Fibroblast of villous mesenchyme (primary cell): ENCODE measurements around the gene FRY. TPM values are rescaled to one million over a fixed set of nuclear protein-coding genes. Genes with fewer than 3 reads are reported as not detected.

Source experiments
- DNase-seq: peaks from one replicate; pipeline ENCODE4 v3.0.0-alpha.2; 2010; ENCODE audit warnings: low read depth
- H3K4me3 ChIP-seq: 2 replicates; pipeline ENCODE4 v1.5.1; 2011; ENCODE audit warnings: low read depth, mild to moderate bottlenecking, low read length
- total RNA-seq: library from RNA; depleted of rRNA; stranded (reverse); fragments of >200 nt; gene quantifications from 2 replicates; pipeline ENCODE4 v1.2.3, GENCODE V29; 2012
- TF ChIP-seq, protein P1 (sequence below): IDR thresholded peaks from 2 replicates; pipeline ENCODE4 v1.5.1; 2012; ENCODE audit warnings: low read depth, mild to moderate bottlenecking, low read length; ENCODE audit not compliant: insufficient read depth

FRY gene
- total RNA-seq, 1 donor, result 27.2 TPM

DNA sequence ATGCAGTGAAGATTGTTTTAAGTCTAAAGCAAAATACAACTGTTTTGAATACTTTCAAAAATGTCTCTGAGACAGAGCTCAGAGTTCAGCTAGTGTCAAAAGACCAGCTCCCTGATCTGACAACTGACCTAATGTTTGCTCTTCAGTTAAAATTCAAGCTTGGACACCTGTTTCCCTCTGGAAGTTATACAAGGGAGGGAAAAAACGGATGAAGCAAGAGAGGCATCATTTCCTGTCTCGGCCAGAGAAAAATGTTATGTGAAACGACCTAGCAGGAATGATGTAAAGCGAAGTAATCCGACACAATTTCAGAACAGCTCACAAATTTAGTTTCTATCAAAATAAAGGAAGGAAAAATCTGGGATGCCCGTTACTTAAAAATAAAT is 224.1 kb downstream of the FRY start:
- TF ChIP-seq, protein P1, sequence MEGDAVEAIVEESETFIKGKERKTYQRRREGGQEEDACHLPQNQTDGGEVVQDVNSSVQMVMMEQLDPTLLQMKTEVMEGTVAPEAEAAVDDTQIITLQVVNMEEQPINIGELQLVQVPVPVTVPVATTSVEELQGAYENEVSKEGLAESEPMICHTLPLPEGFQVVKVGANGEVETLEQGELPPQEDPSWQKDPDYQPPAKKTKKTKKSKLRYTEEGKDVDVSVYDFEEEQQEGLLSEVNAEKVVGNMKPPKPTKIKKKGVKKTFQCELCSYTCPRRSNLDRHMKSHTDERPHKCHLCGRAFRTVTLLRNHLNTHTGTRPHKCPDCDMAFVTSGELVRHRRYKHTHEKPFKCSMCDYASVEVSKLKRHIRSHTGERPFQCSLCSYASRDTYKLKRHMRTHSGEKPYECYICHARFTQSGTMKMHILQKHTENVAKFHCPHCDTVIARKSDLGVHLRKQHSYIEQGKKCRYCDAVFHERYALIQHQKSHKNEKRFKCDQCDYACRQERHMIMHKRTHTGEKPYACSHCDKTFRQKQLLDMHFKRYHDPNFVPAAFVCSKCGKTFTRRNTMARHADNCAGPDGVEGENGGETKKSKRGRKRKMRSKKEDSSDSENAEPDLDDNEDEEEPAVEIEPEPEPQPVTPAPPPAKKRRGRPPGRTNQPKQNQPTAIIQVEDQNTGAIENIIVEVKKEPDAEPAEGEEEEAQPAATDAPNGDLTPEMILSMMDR, result no peak
- no peak for DNase-seq
- no peak overlapping the region for H3K4me3 ChIP-seq

DNA sequence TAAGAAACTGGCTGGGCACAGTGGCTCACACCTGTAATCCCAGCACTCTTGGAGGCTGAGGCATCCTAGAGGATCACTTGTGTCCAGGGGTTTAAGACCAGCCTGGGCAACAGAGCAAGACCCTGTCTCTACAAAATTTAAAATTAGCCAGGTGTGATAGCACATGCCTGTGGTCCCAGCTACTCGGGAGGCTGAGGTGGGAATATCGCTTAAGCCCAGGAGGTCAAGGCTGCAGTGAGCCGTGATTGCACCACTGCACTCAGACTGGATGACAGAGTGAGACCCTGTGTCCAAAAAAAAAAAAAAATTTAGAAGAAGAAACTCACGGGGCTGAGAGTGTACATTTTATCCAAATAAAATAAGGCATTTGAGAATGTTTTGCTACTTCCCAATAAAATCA is 224.7 kb downstream of the FRY start:
- no peak for DNase-seq
- TF ChIP-seq, protein P1, result no peak
- H3K4me3 ChIP-seq, result no peak overlapping the region

DNA sequence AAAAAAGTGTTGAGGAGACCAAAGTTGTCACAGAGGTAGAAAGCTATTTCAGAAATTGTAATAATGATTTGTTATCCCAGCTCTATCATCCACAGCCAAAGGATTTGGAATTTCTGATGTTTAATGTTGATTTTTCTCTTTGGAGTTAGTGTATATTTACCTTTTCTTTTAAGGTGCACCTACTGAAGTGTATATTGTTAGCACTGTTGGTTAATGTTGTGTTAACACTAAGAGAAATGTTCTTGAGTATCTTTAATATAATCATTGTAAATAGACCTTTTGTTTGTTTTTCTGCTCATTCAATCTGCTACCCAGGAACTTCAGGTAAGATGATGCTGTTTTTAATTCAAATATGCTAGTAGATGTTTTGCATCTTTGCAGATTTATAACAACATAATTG is 226.1 kb downstream of the FRY start:
- TF ChIP-seq, protein P1, result no peak
- no peak overlapping the region for H3K4me3 ChIP-seq

DNA sequence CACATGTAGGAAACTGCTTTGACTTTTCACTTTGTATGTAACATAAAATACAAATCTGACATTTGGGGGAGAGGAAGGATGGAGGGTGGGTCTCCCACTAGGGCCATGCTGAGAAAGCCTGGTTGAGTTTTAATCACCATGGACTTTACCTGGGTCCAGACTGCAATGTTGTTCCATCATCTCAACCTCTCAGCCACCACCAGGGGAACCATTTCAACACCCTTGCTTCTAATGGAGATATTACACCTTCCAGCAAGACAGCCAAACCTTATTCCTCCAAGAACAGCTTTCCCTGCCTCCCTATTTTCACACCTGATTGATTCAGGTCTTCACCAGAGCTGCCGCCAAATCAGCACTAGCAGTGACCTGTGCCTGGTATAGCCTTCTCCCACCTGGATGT is 227.5 kb downstream of the FRY start:
- DNase-seq, result no peak
- no peak overlapping the region for H3K4me3 ChIP-seq

More for the DNA sequence above, 226.1 kb downstream of the FRY start:
- DNase-seq, result no peak

DNA sequence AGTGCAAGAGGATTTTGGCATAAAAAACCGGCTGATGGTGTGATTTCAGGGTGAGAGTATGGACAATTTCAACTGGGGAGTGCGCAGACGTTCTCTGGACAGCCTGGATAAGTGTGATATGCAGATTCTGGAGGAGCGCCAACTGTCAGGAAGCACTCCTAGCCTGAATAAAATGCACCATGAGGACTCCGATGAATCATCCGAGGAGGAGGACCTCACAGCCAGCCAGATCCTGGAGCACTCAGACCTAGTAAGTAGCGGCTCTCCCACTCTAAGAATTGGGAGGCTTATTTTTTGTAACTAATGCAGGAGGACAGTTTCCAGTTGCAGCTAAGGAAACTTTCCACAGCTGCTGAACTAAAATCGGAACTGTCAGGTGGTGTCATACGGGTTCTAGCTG is 230.0 kb downstream of the FRY start:
- TF ChIP-seq, protein P1, result no peak
- DNase-seq, result peak; percentile 93

More for the DNA sequence above, 227.5 kb downstream of the FRY start:
- TF ChIP-seq, protein P1, result peak; percentile 11

DNA sequence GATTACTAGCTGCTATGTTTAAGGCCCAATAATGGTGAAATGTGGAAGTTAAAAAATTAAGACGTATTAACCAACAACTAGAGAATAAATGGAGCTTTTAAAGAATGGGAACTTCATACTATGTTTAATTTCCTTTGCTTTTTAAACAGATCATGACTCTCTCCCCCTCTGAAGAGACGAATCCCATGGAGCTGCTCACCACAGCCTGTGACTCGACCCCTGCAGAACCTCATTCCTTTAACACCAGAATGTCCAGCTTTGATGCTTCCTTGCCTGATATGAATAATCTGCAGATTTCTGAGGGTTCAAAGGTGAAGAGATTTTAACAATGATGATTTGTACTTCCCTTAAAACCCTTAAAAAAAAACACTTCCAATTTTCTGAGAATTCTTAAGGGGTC is 230.6 kb downstream of the FRY start:
- no peak for DNase-seq
- TF ChIP-seq, protein P1, result no peak
- no peak overlapping the region for H3K4me3 ChIP-seq

More for the DNA sequence above, 230.0 kb downstream of the FRY start:
- H3K4me3 ChIP-seq, result no peak overlapping the region

DNA sequence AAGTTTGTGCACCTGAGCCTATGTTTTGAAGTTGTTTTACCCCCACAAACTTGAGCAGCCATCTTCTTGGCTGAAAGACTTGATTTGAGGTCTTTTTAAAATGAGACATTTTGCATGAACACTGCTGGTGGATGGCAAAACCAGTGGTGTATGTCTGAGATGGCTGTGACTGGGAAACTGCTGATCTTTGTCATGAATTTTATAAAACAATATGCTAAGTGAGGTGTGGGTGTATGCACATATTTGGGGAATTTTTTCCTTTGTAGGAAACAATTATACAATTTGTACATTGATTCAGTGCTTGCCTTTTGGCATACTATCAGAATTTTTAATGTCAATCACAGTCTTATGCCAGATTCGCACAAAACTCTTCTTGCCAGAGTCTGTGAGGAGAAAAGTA is 231.0 kb downstream of the FRY start:
- H3K4me3 ChIP-seq, result no peak overlapping the region
- no peak for DNase-seq
- TF ChIP-seq, protein P1, result no peak
